SW480 (cell line): ENCODE results near the gene OTOP3.
"Not testable (repeated sequence)": the region's sequence is repeated elsewhere in the genome, so short reads cannot be mapped to it uniquely, and the experiment has no call there.

Source experiments
- DNase-seq: peaks from one replicate; pipeline ENCODE4 v3.0.0-alpha.2; 2016; ENCODE audit warnings: low spot score

Gene OTOP3

GRCh38 chr17:74961657-74962350 lies 26.1 kb downstream of the OTOP3 start:
- DNase-seq, result peak; percentile 82

DNA sequence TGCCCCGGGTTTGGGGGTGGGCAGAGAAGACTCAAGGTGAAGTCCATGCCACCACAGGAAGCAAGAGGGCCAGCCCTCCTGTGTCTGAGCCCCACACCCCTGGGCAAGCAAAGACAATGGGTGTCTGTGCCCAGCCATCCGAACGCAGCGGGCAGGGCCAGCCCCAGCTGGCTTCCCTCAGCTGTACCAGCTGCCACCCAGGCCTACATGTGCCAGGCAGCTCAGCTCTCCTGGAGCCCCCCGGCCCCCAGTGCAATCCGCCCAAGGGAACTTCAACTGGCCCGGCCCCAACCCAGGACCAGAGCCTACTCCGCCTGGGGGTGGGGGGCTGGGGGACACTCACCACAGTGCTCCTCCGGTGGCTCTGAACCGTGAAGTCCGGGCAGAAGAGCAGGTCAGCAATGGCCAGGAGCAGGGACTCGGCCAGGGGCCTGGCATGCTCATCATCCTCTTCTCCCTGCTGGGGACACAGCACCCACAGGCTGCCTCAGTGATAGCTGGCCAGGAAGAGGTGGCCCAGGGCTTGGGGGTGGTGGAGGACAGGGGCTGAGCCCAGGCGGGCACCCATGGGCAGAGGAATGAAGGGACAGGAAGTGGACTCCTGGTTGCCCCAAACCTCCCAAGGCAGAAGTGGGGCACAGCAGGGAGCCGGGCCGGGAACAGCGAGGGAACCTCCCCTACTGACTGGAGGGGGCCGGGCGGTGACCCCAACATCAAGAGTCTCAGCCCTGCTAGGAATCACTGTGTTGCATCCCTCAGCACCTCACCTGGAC lies 27.1 kb downstream of the OTOP3 start:
- no peak for DNase-seq

GRCh38 chr17:74963656-74964055 lies 28.0 kb downstream of the OTOP3 start:
- DNase-seq, result no peak

- DNase-seq, result no peak
Measured at GRCh38 chr17:74964246-74964761, 28.6 kb downstream of the OTOP3 start.

DNA sequence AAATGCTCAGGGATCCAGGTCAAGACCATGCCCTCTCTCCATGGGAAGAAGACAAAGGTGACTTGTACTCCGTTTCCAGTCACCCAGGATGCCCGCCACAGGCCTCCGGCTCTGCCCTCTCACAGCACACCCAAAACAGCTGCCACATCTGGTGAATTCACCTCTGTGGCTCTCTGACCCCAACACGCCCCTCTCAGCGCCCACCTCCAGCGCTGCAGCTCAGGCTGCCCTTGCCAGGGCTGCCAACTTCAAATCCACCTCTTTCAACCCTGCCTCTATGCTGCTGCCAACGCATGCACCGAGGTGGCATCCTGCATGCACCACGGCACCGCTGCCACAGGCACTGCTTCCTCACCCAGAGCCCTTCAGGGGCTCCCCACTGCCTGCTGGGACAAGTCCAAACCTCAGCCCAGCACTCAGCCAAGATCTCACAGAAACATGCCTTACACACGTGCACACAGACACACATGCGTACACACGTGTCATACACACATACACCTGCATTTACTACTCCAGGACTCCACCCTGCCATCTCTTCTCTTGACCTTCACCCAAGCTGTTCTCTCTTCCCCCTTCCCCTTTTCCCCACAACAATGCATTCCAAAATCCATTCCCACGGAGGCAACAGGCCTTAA lies 29.4 kb downstream of the OTOP3 start:
- DNase-seq, result no peak

DNA sequence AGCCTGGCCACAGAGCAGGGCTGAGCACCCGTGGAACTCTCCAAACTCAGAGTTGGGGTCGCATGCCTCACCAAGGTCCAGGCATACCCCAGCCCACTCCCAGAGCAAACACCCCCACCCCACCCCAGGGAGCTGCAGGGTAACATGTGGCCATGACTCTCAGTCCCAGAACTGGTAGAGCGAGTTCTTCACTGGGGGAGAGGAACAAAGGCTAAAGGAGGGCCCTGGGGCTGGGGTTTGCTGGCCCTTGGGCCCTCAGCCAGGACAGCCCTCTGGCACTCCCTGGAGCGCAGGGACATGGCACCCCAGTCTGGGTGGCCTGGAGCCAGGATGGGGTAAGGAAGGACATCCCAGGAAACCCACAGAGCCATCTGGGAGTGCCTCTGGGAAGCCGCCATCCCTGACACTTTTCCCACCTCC lies 32.7 kb downstream of the OTOP3 start:
- DNase-seq, result no peak

- not testable (repeated sequence) for DNase-seq
Measured at GRCh38 chr17:74969501-74969900, 33.8 kb downstream of the OTOP3 start.

DNA sequence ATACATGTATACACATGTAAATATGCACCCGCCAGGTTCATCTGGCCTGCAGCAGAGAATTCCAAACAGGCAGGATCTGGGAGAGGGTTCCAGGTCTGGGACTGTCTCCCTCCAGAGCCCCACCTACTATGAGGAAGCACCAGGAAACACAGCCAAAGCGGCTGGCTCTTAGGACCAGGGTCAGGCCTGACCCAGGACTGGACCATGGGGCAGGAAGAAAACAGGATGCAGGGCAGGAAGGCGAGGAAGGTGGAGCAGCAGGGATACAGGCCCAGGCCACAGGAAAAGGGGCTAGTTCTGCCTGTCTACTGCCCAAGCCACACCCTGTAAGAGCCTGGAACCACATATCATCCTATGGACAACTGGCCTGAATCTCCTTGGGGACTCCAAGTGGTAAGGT lies 34.7 kb downstream of the OTOP3 start:
- no peak for DNase-seq

GRCh38 chr17:74971069-74971841 lies 35.6 kb downstream of the OTOP3 start:
- DNase-seq, result no peak

- DNase-seq, result no peak
Measured at GRCh38 chr17:74971842-74972106, 36.1 kb downstream of the OTOP3 start.

DNA sequence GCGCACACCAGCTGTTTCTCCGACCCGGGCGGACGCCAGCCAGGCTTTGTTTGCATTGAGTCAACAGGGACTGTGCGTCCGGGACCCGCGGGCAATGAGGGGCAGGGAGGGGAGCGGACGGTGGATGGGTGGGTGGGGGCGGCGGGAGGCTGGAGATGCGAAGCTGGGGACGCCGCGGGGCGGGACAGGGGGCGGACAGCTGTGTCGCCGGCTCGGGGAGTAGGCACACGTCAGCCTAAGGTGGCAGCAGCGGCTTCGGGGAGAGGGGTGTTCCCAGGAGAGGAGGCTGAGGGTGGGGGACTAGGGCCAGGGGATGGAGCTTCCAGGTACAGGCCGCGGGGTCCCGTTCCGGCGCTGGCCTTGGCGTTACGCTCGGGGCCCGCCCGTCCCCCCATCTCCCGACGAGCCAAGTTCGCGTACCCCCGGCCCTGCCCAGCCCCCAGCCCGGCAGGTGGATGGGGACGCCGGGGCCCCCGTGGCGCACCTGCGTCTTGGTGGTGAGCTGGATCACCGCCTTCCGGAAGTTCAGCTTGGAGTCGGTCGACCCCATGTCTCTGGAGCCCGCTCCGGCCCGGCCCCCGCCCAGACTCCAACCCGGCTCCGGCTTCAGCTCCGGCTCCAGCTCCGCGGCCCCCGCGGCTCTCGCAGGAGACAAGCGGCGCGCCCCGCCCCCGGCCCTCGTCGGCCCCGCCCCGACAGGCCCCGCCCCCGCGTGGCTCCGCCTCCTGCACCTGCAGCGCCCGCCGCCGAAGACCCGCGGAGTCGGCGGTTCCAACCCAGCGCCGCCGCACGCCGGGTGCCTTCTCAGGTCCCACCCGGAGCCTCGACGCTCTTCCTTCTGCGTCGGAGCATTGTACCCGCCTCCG lies 36.6 kb downstream of the OTOP3 start, which contains the start of gene HID1:
Gene HID1 (minus strand): TSS at position 653 of the 866 bp plus-strand sequence. CDS start 103 bp downstream, at position 550.
- peak; percentile 59 for DNase-seq

- DNase-seq, result no peak
Measured at GRCh38 chr17:74972973-74973328, 37.3 kb downstream of the OTOP3 start.

GRCh38 chr17:74975943-74976342 lies 40.2 kb downstream of the OTOP3 start:
- DNase-seq, result no peak

- DNase-seq, result no peak
Measured at GRCh38 chr17:74977802-74978201, 42.1 kb downstream of the OTOP3 start.

DNA sequence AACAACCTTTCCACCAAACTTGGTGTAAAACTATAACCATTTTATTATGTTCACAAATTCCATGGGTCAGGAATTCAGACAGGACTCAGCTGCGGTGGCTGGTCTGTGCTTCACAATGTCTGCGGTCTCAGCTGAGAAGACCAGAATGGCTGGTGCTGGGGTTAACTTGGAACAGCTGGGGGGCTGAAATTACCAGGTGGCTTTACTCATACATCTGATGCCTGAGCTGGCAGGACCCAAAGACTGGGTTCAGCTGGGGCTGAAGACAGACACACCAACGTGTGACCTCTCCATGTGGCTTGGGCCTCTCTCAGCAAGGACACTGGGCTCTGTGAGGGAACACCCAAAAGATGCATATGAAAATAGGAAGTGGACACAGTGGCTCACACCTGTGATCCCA lies 42.5 kb downstream of the OTOP3 start:
- no peak for DNase-seq

DNA sequence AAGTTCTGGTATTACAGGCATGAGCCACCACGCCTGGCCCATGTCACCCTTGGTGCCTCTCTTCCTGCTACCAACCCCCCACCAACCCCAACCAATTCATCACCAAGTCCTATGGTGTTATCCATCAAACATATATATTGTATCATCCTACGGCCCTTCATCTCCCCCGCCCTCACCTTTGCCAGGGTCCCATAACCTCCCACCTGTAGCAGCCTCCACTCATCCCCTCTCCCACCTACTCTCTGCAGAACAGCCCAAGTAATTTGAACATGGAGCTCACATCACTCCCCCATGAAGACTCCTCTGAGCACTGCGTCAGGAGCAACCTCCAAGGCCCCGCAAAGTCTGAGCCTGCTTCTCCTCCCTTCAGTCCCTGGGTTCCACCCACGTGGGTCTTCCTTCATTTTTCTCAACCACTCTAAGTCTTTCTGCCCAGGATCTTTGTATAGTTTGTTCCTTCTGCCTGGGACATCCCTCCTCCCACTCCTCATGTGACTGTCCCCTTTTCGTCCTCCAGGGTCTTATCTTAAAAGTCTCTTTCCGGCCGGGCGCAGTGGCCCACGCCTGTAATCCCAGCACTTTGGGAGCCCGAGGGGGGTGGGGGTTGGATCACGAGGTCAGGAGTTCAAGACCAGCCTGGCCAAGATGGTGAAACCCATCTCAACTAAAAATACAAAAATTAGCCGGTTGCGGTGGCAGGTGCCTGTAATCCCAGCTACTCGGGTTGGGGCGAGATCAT lies 43.9 kb downstream of the OTOP3 start:
- no peak for DNase-seq

GRCh38 chr17:74981318-74981978 lies 45.8 kb downstream of the OTOP3 start:
- no peak for DNase-seq

DNA sequence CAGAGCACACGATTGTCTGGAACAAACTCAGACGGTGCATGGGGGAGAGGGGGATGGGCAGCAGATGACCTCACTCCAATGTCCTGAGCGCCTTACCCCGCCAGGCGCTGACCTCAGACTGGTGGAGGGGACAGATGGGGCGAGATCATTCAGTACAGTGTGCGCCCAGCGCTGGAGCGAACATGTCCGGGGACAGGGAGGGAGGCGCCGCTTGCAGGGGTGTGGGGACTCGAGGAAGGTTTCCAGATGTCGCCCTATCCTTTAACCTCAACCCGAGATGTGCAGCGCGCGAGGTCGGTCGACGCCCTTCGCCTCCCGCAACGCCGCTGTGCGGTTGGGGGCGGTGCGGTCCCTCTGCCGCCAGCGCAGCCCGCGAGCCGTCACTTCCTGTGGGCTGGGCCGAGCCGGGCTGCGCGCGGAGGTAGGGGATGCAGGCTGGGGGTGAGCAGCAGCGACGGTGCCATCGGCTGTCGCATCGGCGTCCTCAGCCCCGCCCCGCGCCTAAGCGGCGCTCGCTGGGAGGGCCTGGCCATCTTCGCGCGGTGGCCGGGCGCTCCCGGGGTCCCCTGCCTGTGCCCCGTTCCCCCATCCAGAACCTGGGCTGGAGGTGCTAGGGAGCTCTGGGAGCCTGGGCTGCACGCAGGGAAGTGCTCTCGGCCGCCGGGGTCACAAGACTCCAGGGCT lies 46.4 kb downstream of the OTOP3 start:
- peak; percentile 79 for DNase-seq

DNA sequence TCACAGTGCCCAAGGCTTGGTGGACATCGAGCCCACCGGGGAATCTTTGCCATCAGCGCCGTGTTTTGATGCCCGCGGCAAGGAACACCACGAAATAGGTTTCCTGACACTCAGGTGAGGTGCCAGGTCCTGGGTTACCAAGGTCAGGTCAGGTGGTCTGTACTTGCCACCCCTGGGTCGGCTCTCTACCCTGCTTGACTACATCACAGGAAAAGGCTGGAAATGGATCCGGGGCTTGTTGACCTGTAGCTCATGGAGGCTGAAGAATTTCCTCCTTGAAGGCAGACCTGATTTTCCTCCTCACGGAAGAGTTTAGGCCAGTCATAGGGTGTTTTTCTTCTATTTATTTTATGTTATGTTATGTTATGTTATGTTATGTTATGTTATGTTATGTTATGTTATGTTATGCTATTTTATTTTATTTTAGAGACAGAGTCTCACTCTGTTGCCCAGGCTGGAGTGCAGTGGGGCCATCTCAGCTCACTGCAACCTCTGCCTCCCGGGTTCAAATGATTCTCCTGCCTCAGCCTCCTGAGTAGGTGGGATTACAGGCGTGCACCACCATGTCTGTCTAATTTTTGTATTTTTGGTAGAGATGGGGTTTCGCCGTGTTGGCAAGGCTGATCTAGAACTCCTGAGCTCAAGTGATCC lies 47.1 kb downstream of the OTOP3 start:
- peak; percentile 33 for DNase-seq
